Stimulated activated CD8-positive, alpha-beta memory T cell treated with anti-CD3 and anti-CD28 coated beads, Interleukin-15, amount 100 ng/mL, for 4 hours (primary cell): ENCODE data around the gene CDK5R2.
"Not testable (repeated sequence)": the region's sequence is repeated elsewhere in the genome, so short reads cannot be mapped to it uniquely, and the experiment has no call there.

ENCODE experiments used
- DNase-seq, 2 donors: peaks; one replicate each; pipeline ENCODE4 v3.0.0-alpha.2; 2020; ENCODE audit warnings: low read depth in 2 of 2

Gene CDK5R2

DNA sequence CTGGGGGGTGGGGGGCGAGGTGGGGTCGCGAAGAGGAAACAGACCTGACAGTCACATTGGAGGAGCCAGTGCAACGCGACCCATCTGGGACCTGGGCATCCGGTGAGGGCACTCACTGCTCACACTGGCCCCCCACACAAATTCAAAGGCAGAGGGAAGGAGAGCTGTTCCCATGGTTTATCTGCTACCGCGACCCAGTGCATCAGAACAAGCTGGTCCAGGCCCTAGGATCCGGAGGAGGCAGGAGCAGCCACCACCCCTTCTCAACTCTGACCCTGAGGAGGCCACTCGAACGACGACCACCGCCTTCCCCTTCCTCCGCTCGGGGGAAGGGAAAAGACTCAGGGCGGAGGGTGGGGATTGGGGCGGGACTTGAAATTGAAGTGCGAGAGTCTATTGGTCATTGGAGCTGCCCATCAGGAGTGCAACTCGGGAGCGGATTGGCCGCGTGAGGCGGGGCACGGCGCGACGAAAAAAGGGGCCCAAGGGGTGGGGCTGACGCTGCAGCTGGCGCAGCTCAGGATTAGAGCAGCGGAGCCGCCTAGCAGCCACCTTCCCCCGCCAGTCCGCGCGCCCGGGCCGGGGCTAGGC lies at the start of gene CDK5R2:
TSS of gene CDK5R2 (plus strand) at position 526 of the 591 bp plus-strand sequence. CDS start 155 bp downstream, outside the sequence.
- DNase-seq: peak in 1 of 2 donors; percentile 38

DNA sequence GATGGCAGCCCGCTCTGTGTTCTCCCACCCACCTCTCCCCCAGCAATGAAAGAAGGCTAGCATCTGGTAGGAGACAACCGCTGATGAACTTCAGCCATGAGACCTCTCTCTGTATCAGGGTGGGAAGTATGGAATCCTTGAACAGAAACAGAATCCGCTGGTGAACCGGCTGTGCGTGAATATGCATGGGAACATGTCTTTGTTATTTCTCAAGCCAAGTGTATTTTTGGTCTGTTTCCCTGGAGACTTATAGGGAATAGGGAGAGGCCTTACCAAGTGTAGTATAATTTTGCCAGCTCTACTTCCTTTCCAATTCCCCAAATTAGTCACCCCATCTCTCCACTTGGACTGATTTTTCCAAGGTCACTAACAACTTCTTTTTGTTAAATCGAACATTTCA lies 48.7 kb upstream of the CDK5R2 start:
- no peak for DNase-seq

DNA sequence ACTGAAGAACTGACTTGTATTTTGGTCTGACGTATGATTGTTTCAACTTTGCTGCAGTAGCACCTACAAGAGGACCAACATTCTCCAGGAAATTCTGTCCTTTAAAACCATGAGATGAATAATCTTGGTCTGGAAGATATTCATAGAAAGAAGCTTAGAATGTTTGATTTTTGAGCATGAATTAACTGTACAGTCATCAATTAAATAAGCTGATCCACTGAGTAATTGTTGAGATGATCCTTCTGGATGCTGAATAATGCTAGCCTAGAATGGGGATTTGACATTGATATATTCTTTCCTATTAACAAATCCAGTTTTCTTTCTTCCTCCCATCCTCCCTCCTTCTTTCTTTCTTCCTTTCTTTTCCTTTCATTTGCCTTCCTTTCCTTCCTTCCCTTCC lies 39.0 kb upstream of the CDK5R2 start:
- DNase-seq: no peak

DNA sequence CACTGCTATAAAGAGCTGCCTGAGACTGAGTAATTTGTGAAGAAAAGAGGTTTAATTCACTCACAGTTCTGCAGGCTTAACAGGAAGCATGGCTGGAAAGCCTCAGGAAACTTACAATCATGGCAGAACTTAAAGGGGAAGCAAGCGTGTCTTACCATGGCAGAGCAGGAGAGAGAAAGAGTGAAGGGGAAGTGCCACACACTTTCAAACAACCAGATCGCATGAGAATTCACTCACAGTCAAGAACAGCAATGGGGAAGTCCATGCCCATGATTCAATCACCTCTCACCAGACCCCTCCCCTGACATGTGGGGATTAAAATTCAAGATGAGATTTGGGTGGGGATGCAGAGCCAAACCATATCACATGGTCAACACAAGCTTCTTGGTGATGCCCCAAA lies 34.7 kb upstream of the CDK5R2 start:
- DNase-seq: no peak

DNA sequence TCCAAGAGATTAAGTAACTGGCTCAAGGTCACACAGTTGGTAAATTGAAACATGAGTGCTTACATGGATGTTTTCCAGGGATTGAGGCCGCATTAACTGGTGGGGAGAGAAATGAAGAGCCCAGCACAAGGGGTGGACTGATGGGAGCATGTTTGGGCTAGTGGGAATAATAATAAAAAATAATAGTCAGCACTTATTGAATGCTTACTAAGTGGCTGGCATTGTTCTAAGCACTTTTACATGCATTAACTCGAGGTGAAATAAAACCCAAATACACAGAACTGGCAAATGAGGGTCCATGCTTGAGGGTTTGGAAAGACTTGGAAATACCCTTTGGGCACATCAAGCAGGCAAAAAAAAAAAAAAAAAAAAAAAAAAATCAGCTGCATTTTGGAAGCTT lies 34.0 kb upstream of the CDK5R2 start:
- DNase-seq: no peak

DNA sequence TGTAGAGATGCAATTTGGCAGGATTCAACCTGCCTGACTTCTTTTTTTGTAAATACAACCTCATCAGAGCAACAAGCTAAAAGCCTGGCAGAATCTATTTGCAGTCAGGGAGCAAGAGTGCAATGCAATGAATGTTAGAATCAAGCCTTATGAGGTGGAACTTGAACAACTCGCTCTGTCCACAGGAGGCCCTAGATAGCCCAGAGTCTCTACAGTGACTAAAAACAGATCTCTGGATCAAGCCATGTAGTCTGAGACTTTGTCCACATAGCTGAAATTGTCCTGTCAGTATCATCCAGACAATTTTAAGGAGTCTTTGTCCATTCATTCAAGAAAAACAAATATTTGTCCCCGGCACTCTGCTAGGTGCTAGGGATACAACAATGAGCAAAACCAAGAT lies 32.0 kb upstream of the CDK5R2 start:
- DNase-seq: no peak

DNA sequence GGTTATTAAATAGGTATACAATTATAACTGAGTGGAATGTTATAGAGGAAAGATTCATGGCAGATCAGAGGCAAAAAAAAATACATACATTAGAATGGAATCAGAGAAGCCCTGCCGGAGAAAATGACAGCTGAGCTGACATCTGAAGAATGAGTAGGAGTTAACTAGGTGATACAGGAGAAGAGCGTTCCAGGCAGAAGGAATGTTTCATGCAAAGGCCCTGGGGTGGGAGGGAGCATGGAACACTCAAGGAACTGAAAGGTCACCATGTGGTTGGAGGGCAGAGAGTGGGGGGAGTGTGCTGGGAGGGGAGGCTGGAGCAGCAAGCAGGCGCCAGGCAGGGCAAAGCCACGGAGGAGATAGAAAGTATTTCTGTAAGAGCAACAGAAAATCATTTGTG lies 31.6 kb upstream of the CDK5R2 start:
- DNase-seq: no peak

DNA sequence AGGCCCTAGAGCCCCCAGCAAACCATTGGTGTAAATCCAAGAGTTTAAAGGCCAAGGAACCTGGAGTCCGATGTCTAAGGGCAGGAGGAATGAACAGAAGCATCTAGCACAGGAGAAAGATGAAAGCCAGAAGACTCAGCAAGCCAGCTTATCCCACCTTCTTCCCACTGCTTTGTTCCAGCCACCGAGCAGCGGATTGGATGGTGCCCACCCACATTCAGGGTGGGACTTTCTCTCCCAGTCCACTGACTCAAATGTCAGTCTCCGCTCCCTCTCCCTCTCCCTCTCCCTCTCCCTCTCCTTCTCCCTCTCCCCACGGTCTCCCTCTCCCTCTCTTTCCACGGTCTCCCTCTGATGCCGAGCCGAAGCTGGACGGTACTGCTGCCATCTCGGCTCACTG lies 29.0 kb upstream of the CDK5R2 start:
- not testable (repeated sequence) for DNase-seq

DNA sequence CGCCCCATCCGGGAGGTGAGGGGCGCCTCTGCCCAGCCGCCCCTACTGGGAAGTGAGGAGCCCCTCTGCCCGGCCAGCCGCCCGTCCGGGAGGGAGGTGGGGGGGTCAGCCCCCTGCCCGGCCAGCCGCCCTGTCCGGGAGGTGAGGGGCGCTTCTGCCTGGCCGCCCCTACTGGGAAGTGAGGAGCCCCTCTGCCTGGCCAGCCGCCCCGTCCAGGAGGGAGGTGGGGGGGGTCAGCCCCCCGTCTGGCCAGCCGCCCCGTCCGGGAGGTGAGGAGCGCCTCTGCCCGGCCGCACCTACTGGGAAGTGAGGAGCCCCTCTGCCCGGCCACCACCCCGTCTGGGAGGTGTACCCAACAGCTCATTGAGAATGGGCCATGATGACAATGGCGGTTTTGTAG lies 27.7 kb upstream of the CDK5R2 start:
- not testable (repeated sequence) for DNase-seq

DNA sequence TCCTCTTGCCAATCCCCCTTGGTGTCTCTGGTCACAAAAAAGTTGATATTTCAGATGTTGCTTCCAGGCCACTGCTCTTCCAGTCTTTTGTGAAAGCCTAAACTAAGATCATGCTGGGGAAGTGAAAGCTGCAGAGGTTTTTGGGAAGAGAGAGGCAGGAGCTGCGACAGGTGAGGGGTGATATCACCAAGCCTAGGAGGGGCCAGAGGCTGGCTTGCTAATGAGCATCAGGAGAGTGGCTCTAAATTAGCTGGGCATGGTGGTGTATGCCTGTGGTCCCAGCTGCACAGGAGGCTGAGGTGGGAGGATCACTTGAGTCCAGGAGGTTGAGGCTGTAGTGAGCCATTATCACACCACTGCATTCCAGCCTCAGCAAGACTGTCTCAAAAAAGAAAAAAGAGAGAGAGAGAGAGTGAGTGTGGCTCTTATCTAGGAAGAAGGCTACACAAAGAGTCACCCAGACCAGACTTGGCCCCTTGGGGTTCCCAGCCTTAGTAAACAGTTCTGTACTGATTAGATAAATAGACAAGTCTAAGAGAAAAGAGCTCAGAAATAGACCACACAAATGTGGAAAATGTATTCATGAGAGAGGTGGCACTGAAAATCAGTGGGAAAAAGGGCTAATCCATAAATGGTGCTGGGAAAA lies 14.6 kb upstream of the CDK5R2 start:
- no peak for DNase-seq

DNA sequence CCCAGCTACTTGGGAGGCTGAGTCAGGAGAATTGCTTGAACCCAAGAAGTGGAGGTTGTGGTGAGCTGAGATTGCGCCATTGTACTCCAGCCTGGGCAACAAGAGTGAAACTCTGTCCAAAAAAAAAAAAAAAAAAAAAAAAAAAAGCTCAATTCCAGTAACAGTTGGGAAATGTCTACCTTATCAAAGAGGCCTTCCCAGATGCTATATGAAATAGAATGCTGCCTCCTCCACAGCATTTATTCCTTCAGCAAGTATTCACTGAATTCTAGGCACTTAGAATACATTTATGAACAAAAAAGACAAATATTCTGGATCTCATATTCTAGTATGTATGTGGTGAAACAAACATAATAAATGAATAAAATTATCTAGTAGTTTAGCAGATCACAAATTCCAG lies 12.8 kb upstream of the CDK5R2 start:
- no peak for DNase-seq

DNA sequence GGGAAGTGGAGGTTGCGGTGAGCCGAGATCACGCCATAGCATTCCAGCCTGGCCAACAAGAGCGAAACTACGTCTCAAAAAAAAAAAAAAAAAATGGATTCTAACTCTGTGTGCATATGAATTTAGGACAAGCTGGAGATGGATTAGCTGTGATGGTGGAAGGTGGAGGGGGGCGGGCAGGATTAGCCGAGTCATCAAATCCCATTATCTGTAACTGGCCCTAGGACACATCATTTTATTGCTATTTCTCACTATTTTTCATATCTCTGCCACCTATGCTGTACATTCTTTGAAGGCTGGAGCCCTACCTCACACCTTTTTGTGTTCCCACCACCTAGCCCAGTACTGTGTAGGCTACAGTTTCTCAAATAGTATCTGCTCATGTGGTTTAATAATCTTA lies 7.3 kb upstream of the CDK5R2 start:
- no peak for DNase-seq

DNA sequence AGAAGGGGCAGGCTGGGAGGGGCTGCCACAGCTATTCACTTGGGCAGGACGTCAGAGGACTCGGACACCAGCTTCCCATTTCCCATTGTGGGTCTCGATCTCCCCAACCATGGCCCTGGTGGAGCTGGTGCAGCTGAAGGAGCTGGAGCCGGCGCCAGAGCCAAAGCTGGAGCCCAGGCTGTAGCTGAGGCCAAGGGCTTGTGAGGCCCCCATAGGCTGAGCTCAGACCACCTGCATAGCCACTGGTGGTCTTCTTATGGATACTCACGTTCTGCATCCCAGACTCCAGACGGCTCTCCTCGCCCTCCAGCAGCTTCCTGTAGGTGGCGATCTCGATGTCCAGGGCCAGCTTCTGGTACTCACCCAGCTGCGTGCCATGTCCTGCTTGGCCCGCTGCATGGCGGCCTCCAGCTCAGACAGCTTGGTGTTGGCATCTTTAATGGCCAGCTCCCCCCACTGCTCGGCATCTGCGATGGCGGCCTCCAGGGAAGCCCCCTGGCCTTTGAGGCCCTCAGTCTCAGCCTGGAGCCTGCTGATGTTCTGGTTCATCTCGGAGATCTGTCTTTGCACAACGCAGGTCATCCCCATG lies 6.0 kb upstream of the CDK5R2 start:
- no peak for DNase-seq

DNA sequence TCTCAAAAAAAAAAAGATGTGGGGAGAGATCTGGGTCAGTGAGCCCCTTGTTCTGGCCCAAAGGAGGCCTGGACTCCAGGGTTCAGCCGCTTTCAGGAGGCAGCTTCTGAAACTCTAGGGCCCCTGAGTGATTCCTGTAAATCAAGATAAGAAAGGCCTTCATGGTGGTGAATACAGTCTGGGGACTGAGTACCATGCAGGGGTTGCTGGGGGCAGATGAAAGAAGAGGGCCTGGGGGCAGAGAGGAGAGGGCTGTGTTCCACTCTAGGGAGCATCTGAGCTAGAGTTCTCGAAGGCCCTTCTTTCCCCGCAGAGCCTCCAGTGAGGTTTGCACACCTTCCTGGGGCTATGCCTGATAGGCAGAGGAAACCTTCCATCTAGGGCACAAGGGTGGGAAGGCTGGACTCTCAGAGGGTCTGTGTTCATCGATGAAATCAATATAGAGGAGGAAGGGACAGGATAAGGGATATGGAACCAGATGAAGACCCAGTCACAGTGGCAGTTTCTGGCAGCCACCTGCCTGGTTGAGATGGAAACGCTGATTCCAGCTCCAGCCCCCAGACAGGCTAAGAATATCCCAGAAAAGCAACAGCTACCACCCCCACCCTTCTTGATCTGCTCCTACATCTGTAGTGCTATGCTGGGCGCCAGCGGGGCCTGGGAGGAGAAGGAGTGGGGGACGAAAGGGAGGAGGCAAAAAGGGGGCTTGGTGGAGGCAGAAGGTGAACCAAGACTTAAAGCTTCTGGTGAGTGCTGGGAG lies 4.7 kb upstream of the CDK5R2 start:
- no peak for DNase-seq

DNA sequence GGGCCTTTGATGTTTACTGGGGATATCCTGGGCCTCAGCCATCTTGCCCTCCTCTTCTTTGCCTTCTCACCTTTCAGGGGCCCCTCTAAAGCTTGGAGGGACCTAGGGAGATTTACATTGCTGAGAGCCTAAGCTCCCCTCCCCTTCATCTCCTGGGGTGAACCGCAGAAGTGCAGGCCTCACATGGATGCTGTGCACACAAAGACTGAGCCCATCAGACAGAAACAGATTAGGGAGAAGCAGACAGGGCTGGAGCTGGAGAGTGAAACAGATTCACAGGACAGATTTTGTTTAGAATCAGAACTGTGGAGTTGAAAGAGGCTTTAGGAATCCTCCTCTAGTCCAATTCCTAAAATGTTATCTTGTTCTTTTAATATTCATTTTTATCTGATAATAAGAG lies 3.4 kb upstream of the CDK5R2 start:
- DNase-seq: no peak

DNA sequence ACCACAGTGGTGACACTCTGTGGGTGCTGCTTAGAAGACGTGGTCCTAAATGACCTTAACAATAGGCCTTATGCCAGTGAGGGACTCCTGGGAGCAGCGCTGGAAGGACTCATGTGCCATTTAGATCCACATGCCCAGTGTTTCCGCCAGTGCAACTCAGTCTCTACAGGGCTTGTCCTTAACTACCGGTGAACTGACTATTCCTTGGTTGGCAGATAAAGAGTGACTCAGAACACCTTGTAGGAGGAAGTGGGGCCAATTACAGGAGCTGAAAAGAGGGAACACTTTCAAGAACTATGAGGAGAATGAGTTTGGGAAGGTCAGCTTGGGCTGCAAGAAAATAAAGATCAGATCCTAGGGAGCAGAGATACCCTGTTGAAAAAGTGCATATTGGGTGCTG lies 1.8 kb upstream of the CDK5R2 start:
- no peak for DNase-seq

DNA sequence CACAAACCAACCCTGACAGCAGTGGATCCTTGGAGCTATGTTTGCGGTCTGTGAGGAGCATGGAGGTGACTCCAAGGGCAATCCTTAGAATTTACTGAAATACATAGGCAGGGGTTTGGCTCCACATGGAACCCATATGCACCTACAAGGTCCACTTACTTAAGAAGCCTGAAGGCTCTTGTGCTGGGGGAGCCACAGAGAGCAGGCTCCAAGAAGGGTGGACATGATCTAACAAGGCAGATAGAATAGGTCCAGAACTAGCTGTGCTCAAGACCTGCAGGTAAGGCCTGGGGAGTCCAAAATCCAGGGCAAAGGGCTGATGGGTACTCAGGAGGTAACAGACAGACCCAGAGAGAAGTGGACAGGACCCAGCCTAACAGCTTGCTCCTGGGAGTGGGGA lies 1.2 kb upstream of the CDK5R2 start:
- no peak for DNase-seq

DNA sequence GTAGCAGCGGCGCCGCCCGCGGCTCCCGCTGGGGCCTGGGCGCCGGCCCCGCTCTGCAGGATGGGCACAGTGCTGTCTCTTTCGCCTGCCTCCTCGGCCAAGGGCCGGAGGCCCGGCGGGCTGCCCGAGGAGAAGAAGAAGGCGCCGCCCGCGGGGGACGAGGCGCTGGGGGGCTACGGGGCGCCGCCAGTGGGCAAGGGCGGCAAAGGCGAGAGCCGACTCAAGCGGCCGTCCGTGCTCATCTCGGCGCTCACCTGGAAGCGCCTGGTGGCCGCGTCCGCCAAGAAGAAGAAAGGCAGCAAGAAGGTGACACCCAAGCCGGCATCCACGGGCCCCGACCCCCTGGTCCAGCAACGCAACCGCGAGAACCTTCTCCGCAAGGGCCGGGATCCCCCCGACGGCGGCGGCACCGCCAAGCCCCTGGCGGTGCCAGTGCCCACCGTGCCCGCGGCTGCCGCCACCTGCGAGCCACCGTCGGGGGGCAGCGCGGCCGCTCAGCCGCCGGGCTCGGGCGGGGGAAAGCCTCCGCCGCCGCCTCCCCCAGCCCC lies 369 bp downstream of the CDK5R2 start:
- DNase-seq: no peak

DNA sequence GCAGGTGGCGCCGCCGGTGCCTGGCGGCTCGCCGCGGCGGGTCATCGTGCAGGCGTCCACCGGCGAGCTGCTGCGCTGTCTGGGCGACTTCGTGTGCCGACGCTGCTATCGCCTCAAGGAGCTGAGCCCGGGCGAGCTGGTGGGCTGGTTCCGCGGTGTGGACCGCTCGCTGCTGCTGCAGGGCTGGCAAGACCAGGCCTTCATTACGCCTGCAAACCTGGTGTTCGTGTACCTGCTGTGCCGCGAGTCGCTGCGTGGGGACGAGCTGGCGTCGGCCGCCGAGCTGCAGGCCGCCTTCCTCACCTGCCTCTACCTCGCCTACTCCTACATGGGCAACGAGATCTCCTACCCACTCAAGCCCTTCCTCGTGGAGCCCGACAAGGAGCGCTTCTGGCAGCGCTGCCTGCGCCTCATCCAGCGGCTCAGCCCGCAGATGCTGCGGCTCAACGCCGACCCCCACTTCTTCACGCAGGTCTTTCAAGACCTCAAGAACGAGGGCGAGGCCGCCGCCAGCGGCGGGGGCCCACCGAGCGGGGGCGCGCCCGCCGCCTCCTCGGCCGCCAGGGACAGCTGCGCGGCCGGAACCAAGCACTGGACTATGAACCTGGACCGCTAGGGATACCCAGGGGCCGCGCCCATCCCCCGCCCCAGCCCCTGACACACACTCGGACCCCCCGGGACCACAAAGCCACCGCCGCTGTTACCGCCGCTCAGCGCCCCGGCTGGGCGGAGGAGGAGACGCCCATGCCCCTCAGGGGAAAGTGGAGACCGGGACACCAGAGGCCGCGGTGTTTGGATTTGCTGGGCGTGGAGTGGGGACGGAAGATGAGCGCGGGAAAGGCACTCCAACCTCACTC lies 1.1 kb downstream of the CDK5R2 start:
- no peak for DNase-seq

DNA sequence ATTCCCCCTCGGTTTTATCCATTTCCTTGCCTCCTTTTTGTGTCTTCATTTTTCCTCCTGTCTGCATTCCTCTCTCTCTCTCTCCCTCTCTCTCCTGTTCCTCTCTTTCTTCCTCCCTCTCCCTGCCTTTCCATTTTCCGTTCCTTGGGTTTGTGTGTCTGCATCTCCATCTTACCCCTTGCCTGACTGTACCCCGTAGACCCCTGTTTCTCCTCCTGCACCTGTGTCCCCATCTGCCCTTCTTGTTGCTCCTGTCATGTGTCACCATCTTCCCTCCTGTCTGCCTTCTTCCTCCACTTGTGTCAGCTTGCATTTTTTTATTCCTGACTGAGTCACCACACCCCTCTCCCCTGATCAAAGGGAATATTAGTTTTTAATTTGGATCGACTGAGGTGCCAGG lies 1.8 kb downstream of the CDK5R2 start:
- no peak for DNase-seq
